Embryonic facial prominence (tissue), 1 donor: ENCODE measurements around the gene DPP6.

Experiments used
- DNase-seq: peaks from one replicate; pipeline ENCODE4 v3.0.0-alpha.2; 2016; ENCODE audit errors: extremely low spot score

The DPP6 gene

GRCh38 chr7:154817224-154817896, 765.2 kb downstream of the DPP6 start:
- DNase-seq: no peak

GRCh38 chr7:154827007-154827406, 774.8 kb downstream of the DPP6 start:
- no peak for DNase-seq

GRCh38 chr7:154832557-154833138, 780.5 kb downstream of the DPP6 start:
- no peak for DNase-seq

GRCh38 chr7:154836021-154836448, 783.8 kb downstream of the DPP6 start:
- no peak for DNase-seq

- no peak for DNase-seq
Measured at GRCh38 chr7:154837087-154837486, 784.9 kb downstream of the DPP6 start.

- no peak for DNase-seq
Measured at GRCh38 chr7:154837622-154838021, 785.4 kb downstream of the DPP6 start.

GRCh38 chr7:154840086-154840485, 787.9 kb downstream of the DPP6 start:
- DNase-seq: no peak

GRCh38 chr7:154841731-154842331, 789.6 kb downstream of the DPP6 start:
- no peak for DNase-seq

GRCh38 chr7:154842591-154842990, 790.4 kb downstream of the DPP6 start:
- no peak for DNase-seq

GRCh38 chr7:154843670-154844237, 791.6 kb downstream of the DPP6 start:
- no peak for DNase-seq

GRCh38 chr7:154844499-154844898, 792.3 kb downstream of the DPP6 start:
- DNase-seq: no peak

- no peak for DNase-seq
Measured at GRCh38 chr7:154844955-154845354, 792.8 kb downstream of the DPP6 start.

- no peak for DNase-seq
Measured at GRCh38 chr7:154848464-154848863, 796.3 kb downstream of the DPP6 start.

- DNase-seq: no peak
Measured at GRCh38 chr7:154852205-154852604, 800.0 kb downstream of the DPP6 start.

GRCh38 chr7:154853063-154853726, 801.0 kb downstream of the DPP6 start:
- no peak for DNase-seq

GRCh38 chr7:154853727-154854095, 801.5 kb downstream of the DPP6 start:
- no peak for DNase-seq

GRCh38 chr7:154854836-154855235, 802.6 kb downstream of the DPP6 start:
- no peak for DNase-seq

- DNase-seq: no peak
Measured at GRCh38 chr7:154855366-154855765, 803.2 kb downstream of the DPP6 start.

GRCh38 chr7:154856733-154857132, 804.5 kb downstream of the DPP6 start:
- no peak for DNase-seq

GRCh38 chr7:154857240-154857639, 805.0 kb downstream of the DPP6 start:
- no peak for DNase-seq

GRCh38 chr7:154857728-154858681, 805.8 kb downstream of the DPP6 start:
- DNase-seq: no peak
